Measurements from ENCODE around the gene CACNA1H. TPM values are rescaled to one million over a fixed set of nuclear protein-coding genes. Genes with fewer than 3 reads are reported as not detected.
A peak's percentile ranks its signal among the peaks of the same experiment; 100 is the strongest.

The CACNA1H gene
- polyA plus RNA-seq, 3 donors = 27.6 to 32.8 (median 28.7) TPM

DNA sequence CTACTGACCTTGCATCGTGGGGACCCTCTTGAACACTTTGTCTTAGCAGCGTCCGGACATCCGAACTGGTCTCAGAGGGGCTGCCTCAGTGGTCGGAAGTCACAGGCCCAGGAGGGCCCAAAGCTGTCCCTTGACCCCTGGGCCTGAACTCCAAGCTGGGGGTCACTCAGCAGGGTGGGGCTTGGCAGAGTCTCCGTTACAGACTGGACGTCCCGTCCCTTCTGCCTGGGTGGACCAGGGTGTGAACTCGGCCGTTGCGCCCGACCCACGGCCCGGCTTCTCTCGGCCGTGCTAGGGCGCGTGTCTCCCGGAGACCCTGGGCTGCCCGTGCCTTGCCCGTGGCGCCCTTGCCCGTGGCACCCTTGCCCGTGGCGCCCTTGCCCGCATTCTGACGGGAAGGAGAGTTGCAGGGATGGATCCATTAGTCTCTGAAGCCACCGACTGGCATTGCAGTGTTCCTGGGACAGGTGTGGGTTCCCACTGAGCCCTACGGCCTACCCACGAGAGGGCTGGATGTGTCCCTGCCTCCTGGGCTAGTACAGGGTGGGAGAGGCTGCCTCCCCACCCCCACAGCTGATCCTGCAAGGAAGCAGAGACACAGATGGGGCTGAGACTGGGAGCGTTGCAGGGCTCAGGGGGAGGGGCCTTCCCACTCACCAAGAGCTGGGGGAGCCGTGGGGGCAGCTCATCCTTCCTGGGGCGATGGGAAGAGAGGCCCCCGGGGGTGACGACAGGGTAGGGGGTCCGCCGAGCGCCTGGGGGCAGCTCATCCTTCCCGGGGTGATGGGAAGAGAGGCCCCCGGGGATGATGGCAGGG lies 4.9 kb downstream of the CACNA1H start:
- no peak for DNase-seq

DNA sequence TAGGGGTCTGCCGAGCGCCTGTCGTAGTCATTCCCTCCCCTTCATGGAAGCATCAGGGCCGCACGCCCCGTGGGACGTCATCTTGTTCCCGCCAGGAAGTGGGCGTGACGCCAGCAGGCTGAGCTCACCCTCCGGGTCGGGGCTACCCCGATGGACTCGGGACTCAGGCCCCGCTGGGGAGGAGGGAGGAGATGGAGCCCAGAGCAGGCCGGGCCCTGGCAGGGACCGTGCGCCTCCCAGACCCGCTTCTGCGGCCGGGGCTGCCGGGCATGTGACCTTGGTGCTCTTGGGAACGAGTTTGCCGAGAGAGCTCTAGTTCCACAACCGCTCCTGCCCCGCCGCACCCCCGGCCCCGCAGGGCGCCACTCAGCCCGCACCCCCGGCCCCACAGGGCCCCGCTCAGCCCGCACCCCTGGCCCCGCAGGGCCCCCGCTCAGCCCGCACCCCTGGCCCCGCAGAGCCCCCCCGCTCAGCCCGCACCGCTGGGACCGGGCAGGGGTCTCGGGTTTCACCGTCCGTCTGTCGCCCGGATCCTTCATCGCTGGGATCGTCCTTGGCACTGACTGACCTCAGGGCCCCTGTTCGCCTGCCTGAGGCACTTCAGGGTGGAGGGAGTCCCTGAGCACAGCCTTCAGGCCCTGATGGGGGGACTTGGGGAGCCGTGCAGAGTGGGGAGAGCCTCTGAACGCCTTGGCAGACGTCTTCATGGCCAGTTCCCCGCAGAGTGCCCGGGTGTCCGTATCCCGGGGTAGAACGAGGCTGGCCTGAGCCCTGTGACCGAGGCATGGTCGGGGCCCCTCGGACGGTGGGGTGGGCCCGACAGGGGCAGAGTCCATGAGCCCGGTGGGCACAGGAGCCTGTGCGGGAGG lies 5.8 kb downstream of the CACNA1H start:
- DNase-seq = no peak

DNA sequence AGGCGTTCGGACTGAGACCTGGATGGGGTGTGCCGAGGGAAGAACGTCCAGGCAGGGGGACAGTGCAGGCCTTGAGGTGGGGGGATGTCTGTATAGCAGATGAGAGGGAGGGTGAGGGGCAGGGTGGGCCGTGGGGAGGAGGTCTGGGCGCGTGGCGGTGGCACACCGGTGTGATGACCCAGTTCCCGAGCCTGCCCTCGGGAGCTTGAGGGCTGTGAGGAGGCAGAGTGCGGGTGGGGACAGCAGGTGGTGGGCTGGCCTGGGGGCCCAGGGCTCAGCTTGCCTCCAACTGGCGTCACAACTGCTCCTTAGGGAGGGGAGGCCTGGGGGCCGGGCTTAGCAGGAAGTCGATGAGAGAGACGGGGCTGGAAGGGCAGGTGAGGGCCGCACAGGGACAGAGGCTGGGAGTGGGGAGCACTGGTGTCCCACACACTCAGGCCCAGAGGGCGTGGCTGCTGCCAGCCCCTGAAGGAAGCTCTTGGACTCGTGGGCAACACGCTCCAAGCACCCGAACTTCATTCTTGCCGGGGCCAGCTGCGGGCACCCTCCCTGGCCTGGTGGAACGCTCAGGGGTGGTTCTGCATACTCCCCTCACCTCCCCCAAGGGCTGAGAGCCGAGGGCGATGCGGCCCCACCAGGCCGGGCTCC lies 6.5 kb downstream of the CACNA1H start:
- peak; percentile 71 for DNase-seq

DNA sequence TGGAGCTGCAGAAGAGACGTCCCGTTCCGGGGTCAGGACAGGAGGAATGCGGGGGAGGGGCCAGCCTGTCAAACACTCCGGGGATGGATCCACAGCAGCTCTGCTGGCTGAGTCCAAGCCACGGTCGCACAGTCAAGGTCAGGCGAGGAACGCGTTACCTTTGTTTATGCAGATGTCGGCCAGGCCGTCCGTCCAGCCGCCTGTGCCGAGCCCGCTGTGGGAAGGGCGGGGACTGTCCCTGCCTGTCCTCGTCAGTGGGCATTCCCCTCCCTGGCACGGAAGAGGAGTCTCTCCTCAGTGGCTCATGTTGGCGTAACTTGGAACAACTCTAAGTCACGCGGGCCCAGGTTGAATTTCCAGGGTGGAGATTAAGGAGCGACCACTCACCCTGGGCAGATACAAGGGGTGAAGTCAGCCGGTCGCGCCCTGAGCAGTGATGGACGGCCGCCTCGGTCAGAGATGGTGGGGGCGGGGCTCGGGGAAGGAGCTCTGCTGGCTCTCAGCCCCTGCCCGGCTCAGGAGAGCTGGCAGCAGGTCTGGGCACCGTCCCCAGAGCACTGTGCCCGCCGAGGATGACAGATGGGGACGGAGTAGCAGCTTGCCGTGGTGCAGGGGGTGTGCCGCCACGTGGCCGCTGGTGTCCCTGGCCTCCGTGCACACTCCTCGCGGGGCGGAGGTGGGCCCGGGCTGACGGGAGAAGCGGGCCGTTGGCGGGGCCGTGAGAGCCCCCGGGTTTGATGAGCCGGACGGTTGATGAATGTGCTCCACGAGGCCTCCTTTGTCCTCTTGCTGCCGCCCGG lies 7.3 kb downstream of the CACNA1H start:
- peak; percentile 93 for DNase-seq

DNA sequence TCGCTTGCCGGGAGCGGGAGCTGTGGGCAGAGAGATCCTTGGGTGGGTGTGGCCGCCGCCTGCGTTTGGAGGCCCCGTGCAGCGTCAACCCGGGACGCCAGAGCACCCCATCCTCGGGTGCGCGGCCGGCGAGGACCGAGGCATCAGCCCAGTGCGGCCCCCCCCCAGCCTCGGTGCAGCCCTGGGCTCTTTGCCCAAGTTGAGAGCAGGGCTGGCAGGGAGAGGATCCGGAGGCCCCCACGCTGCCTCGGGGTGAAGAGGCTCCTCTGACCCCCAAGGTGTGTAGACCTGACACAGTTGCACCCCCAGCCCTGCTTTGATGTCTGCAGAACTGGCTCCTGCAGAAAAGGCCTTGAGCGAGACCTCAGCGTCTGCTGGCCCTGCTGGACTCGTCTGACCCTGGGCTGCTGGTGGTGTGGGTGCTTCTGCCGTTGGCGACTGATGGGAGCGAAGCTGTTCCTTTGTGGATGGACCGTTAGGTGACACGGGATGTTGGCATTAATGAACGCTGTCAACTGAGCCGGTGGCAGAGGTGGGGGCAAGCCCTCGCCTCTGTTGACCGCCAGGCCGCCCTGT lies 8.0 kb downstream of the CACNA1H start:
- no peak for DNase-seq

DNA sequence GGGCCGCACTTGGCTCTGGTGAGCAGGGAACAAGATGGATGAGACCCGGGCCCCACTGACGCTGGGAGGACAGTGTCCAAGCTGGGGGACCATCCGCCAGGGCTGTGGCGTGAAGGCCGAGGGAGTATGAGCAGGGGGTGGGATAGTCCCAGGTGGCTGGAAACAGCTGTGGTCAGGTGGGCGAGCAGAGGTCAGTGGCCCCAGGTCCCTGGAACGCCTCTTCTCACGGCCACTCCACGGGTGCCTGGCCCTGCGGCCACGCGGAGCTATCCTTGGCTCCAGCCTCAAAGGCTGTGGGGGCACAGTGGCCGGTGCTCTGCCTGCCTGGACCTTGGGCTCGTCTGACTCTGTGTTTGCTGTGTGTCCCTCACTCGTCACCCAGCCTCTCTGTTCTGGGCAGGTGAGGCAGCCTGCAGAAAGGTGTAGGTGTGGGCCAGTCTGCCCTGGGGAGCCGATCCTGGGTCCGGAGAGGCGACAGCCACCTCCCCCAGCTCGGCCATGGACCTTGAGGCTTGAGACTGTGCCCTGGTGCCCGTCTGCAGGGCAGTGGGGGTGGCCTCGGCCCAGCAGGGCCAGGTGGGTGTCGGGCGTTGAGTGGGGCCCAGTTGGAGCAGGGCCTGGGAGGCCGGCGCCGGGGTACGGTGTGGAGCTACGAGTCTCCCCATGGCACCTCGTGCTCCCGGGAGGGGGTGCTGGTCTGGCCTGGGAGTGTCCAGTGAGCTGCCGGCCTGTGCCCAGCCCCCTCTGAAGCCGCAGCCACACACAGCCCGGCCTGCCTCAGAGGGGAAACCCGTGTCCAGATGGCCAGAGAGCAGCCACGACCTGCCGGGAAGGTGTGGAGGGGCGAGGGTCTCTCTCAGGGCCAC lies 10.0 kb downstream of the CACNA1H start:
- DNase-seq = no peak

DNA sequence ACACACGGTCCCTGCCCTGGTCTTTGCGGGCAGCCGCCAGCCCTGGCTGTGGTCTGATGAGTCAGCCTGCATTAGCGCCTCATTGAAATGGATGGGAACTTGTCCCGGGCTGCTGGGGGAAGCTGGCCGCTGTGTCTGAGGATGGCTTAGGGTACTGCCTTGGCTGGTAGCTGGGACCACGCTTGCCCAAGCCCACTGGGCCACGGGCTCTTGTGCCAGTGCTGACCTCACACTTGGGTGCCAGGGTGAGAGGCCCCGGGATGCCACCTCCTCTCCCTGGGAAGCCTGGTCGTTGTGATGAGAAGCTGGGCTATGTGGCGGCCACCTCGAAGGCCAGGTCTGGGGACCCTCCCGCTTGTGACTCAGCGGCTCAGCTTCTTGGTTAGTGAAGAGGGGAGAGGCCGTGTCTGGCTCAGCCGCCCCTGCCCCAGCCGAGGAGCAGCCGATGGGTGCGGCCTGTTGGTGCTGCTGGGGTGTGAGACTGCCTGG lies 10.7 kb downstream of the CACNA1H start:
- no peak for DNase-seq

DNA sequence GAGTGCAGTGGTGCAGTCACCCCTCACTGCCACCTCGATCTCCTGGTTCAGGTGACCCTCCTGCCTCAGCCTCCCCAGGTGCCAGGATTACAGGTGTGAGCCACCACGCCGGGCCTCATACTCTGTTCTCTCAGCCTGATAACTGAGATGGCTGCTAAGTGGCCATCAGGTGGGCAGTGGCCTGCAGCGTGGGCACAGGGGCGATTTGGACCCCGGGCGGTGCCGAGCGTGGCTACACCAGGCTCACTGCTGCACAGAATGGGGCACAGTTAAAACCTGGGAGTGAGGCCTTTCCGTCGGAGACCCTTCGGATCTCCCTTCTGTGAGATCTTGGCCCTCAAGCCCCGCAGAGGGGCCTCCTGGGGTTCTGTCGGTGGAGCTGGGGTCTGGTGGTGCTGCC lies 11.5 kb downstream of the CACNA1H start:
- DNase-seq = no peak

DNA sequence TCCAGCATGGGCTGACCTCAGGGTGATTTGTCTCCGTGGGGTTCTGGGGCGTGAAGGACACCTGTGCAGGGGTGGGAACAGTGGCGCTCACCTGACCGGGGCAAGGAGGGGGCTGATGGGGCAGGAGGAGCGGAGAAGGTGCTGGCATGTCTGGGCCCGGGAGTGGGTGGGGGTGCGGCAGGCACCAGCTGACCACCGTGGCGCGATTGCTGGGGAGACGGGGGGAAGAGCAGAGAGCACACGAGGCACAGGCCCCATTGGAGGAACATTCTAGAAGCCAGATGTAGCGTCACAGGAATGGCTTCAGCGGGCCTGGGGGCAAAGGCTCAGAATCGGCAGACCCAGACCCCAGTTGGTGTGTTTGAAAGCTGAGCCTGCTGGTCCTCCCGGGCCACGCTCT lies 12.1 kb downstream of the CACNA1H start:
- DNase-seq = no peak

DNA sequence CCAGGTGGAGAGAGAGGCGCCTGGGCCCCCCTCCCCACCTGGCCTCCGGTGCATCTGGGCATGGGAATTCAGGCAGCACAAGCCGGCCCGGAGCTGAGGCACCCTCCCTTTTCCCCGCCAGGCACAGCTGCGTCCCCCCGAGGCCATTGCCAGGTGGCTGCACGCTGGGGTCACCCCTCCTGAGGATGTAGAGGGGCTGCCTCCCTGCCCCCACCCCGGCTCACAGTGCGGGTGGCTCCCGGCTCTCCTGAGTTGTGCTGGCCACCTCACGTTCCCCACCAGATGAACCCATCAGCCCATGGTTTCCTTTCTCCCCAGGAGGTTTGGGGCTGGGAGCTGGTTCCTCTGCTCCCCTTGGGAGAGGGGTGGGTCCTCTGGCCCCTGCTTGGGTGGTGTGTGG lies 12.6 kb downstream of the CACNA1H start:
- no peak for DNase-seq

DNA sequence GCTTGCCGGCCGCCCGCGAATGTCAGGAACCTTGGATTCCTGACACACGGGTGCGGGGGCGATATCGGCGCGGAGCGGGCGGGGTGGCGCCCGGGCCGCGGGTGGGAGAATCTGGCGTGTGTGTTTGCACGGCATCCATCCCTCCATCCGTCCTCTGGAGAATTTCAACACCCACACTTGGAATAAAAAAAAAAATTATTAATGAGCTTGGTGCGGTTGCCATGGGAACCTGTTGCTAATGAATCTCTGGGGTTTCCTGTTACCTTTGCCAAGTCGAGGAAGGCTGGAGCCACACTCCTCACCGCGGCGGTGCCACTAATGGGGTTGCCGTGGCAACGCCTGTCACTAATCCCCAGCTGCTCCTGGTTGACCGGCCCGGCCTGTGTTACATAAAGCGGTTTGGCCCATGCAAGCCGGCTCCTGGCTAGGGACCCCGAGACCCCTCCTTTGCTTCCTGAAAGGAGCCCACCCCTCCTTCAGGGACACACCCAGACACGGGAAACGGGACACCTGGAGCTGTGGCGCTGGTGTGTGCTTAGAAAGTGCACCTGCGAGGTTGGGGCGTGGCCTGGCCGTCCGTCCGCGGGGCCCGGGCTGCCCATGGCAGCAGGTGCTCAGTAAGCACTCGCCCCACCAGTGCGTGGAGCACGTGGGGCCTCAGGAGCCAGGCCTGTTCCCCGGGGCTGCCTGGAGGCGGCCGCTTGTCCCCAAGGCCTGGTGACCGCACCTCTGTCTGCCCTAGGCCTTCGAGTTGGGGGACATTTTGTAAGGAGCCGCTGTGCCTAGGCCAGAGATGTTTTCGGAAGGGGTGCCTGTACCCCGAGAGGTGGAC lies 14.6 kb downstream of the CACNA1H start:
- DNase-seq = no peak

DNA sequence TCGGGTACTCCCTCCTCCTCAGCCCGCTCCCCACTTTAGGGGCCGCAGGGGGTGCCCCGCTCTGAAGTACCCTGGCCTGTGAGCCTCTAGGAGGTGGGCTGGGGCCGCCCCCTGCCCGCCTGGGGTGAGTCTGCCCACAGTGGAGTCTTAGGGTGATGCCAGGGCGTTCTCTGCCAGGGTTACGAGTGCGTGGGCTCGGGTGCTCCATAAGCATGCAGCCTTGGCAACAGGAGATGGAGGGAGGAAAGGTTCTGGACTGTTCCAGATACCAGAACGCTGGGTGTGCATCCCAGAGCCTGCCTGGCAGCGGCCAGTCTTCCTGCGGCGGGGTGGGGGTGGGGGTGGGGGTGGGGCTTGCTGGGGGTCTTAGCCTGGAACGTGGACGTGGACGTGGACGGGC lies 15.9 kb downstream of the CACNA1H start:
- DNase-seq = no peak

DNA sequence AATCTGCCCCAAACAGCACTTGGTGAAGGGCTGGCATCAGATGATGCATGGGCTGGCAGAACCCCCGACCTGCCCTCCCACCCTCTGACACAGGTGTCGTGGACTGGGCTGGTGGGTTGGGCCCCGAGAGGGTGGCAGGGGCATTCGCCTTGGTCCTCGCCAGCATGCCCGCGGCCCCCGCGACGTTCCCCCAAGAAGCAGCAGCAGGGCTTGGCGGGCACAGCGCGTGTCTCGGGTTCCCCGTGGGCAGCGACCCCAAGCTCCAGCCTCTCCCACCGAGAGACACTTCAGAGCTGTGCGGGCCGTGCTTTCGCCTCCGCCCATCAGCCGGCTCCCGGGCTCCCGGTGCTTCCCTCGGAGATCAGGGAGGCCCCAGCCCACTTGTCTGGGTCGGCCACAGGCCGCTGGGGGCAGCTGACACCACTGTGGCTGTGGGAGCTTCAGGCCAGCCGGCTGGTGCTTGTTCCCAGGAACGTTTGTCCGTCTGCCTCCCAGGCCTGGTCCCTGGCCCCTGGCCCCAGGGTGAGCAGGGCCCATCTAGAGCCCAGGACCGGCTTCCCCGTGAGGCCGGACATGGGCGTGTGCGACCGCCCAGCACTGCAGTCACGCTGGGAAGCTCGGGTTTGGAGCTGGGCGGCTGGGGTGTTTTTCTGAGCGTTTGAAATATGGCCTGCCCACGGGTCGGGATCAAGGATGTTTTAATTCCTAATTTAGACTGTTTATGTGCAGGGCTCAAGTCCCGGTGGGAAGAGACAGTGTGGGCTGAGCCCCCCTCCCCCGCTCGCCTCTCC lies 16.6 kb downstream of the CACNA1H start:
- no peak for DNase-seq

DNA sequence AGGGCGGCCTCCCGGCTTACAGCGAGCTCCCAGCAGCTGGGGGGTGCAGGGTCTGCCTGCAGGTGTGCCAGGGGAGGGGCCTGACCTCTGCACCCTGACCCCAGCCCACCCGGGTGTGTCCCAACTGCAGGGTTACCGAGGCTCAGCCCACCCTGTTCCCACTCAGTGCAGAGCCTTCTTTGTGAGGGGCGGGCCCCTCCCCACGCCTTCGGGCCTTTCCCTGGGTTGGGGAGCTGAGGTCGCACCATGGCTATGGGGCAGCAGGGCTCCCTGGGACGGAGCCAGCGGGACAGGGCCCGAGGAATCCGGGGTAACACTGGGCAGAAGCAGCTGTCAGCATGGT lies 17.1 kb downstream of the CACNA1H start:
- DNase-seq = no peak

DNA sequence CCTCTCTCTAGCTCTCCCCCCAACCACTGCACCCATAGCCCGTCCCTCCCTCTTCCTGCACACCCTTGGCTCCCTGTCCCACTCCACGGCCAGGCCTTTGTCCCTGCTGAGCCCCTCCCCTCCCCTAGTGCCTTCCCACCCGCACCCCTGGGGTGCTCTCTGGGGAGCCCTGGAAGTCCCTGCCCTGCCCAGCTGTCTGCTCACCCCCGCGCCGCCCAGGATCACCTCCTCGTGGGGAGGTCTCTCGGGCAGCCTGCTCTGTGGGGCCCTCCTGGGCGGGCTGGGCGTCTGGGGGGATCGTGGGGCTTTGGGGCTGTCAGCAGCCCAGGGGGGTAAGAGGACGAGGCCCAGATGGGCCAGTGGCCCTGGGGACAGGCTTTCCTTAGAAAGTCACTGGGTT lies 18.1 kb downstream of the CACNA1H start:
- DNase-seq = no peak

DNA sequence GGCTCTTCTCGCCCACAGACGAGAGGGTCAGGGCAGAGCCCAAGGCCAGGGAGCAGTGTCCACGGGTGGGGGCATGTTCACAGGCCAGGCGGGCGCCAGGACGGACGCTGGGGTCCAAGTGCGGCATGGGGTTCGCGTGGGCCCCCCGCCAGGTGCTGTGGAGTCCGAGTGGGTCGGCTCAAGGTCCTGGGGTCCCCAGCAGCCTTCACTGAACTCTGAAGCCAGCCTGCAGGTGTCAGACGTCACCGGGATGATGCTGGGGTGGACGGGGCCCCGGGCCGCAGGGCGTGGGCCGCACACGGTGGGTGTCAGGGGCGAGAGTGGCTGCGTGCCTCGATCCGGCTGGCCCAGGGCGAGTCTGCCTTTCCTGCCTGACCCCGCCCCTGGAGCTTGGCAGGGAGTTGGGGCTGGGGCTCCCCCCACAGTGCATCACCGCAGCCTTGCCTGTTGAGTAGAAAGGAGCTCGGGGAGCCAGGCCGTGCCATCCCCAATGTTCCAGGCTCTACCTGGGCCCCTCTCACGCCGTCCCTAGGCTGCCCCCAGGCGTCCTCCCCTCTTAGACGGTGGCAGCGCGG lies 19.0 kb downstream of the CACNA1H start:
- DNase-seq = no peak

DNA sequence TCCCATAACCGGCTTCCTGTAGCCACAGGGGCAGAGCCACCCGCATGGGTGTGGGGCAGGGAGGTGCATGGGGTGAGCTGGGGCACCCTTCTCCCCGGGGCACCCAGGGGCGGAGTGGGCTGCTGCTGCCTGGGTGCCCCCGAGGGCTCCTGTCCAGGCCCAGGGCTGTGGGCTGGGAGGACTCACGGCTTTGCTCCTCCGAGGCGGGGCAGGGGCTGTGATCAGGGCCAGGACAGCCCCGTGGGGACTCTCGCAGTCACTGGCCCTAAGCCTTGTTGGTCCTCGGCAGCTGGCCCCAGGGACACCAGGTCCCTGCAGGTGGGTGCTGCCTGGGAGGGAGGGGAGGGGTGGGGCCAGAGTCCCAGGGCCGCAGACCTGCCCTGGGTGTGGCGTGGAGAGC lies 19.7 kb downstream of the CACNA1H start:
- DNase-seq = no peak

DNA sequence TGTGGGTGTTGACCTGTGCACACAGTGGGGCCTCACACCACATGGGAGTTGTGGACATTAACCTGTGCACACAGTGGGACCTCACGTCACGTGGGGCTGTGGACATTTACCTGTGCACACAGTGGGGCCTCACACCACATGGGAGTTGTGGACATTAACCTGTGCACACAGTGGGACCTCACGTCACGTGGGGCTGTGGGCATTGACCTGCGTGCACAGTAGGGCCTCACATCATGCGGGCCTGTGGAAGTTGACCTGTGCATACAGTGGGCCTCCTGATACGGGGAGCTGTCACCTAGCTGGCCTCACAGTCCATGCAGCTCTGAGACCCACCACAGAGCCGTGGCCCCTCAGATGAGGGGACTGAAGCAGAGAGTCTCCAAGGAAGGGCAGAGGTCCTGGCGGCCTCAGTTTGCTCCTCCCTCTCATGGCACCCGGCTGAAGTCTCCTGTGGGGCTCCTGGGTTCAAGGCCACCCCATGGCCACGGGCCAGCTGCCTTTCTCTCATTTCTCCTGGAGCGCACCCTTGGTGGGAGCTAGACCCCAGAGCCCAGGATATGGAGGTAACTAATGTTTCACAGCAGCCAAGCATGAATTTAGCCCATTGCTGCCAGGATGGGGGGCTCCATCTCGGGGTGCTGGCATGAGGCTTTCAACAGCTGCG lies 21.0 kb downstream of the CACNA1H start:
- DNase-seq = no peak

Measured in renal pelvis (tissue), 4 donors.